Spleen (tissue), 7 donors: ENCODE results near the gene AHNAK.

Experiments used
- CTCF ChIP-seq, 11 experiments: fragments of 200-600 bp in 7 of 11; fragments of 450-650 bp in 4 of 11; sonication (generic) in 4 of 11; IDR thresholded peaks in 8 of 11; conservative IDR thresholded peaks in 3 of 11; 1 replicate in 7 of 11; 2 replicates in 4 of 11; pipeline versions ENCODE4 v1.4.0 to v1.8.0; 2016 to 2021; ENCODE audit warnings: antibody characterized with exemption in 11 of 11, inconsistent platforms in 4 of 11, mild to moderate bottlenecking in 1 of 11
- POLR2A ChIP-seq, 3 donors: fragments of 450-650 bp; IDR thresholded peaks; one replicate each; pipeline ENCODE4 v1.5.1; 2017; ENCODE audit warnings: antibody characterized with exemption in 3 of 3, mild to moderate bottlenecking in 1 of 3
- POLR2AphosphoS5 ChIP-seq, 3 donors: sonication (generic); formaldehyde crosslinking; IDR thresholded peaks; one replicate each; pipeline ENCODE4 v1.5.1; 2017; ENCODE audit warnings: antibody characterized with exemption in 3 of 3
- donor health status: DM: no; HTN: no; CAD: no; lungs with moderate emphysema.
- donor health status: DM: no; HTN: no; CAD: no.
- donor health status: DM: no; HTN: no; CAD: no.

- TF ChIP-seq POLR2A (IDR thresholded peaks at IDR 0.05) (no peak), POLR2AphosphoS5 (IDR thresholded peaks at IDR 0.05) (peak; percentile 65 to 83 (median 68)), CTCF (IDR thresholded peaks at IDR 0.05 in 8 of 11, conservative IDR thresholded peaks at IDR 0.05 in 3 of 11) (no peak)
Observed at GRCh38 chr11:62545437-62546243, 966 bp downstream of the AHNAK start.
